Trophoblast cell (in vitro differentiated cells and primary cell): ENCODE results near the gene TLR3.

Experiments used
- DNase-seq, 2 donors: peaks; one replicate each; pipeline ENCODE4 v3.0.0-alpha.2; 2016
- H2AFZ ChIP-seq: 2 replicates; pipeline ENCODE4 v1.6.1; 2013; ENCODE audit warnings: low read length, moderate library complexity, mild to moderate bottlenecking; ENCODE audit not compliant: insufficient read depth, poor library complexity
- H2AK5ac ChIP-seq: 2 replicates; pipeline ENCODE4 v1.6.1; 2013; ENCODE audit warnings: mild to moderate bottlenecking, low read length
- H2BK120ac ChIP-seq: 2 replicates; pipeline ENCODE4 v1.6.1; 2013; ENCODE audit warnings: low read length, mild to moderate bottlenecking, moderate library complexity; ENCODE audit not compliant: insufficient read depth, poor library complexity
- H2BK12ac ChIP-seq: 2 replicates; pipeline ENCODE4 v1.6.1; 2013; ENCODE audit warnings: mild to moderate bottlenecking, low read length, moderate library complexity
- H2BK5ac ChIP-seq: 2 replicates; pipeline ENCODE4 v1.6.1; 2013; ENCODE audit warnings: low read length, low read depth, moderate library complexity, mild to moderate bottlenecking; ENCODE audit not compliant: poor library complexity
- H3K14ac ChIP-seq: 2 replicates; pipeline ENCODE4 v1.6.1; 2013; ENCODE audit warnings: mild to moderate bottlenecking, low read length
- H3K18ac ChIP-seq: 2 replicates; pipeline ENCODE4 v1.6.1; 2013; ENCODE audit warnings: mild to moderate bottlenecking, low read length
- H3K23ac ChIP-seq: 2 replicates; pipeline ENCODE4 v1.6.1; 2013; ENCODE audit warnings: low read length
- H3K27ac ChIP-seq: 2 replicates; pipeline ENCODE4 v1.5.1; 2013; ENCODE audit warnings: low read depth, mild to moderate bottlenecking, inconsistent platforms, low read length, moderate library complexity
- H3K27me3 ChIP-seq: 2 replicates; pipeline ENCODE4 v1.6.1; 2013; ENCODE audit warnings: inconsistent platforms, mild to moderate bottlenecking, low read length, moderate library complexity; ENCODE audit not compliant: insufficient read depth
- H3K36me3 ChIP-seq, 2 experiments: 1 replicate in 1 of 2; 2 replicates in 1 of 2; pipeline ENCODE4 v1.6.1; 2013; ENCODE audit warnings: low read length in 2 of 2, mild to moderate bottlenecking in 2 of 2, moderate library complexity in 1 of 2; ENCODE audit not compliant: insufficient read depth in 2 of 2, control insufficient read depth in 1 of 2
- H3K4ac ChIP-seq: 2 replicates; pipeline ENCODE4 v1.6.1; 2013; ENCODE audit warnings: low read depth, mild to moderate bottlenecking, low read length, moderate library complexity
- H3K4me1 ChIP-seq, 2 experiments: 1 replicate in 1 of 2; 2 replicates in 1 of 2; pipeline ENCODE4 v1.6.1; 2013; ENCODE audit warnings: low read length in 2 of 2, mild to moderate bottlenecking in 2 of 2, moderate library complexity in 1 of 2; ENCODE audit not compliant: insufficient read depth in 2 of 2, control insufficient read depth in 1 of 2
- H3K4me2 ChIP-seq: 2 replicates; pipeline ENCODE4 v1.6.1; 2013; ENCODE audit warnings: inconsistent platforms, mild to moderate bottlenecking, low read length, moderate library complexity
- H3K4me3 ChIP-seq: 2 replicates; pipeline ENCODE4 v1.5.1; 2013; ENCODE audit warnings: mild to moderate bottlenecking, low read depth, low read length, inconsistent platforms
- H3K79me1 ChIP-seq: one replicate; pipeline ENCODE4 v1.6.1; 2013; ENCODE audit warnings: low read length
- H3K79me2 ChIP-seq: 2 replicates; pipeline ENCODE4 v1.6.1; 2013; ENCODE audit warnings: low read length, mild to moderate bottlenecking; ENCODE audit not compliant: control insufficient read depth, insufficient read depth, poor library complexity
- H3K9ac ChIP-seq: 2 replicates; pipeline ENCODE4 v1.6.1; 2013; ENCODE audit warnings: mild to moderate bottlenecking, low read length
- H3K9me3 ChIP-seq: 2 replicates; pipeline ENCODE4 v1.6.1; 2013; ENCODE audit warnings: low read depth, mild to moderate bottlenecking, control low read depth, inconsistent platforms, low read length; ENCODE audit not compliant: insufficient read depth
- H4K12ac ChIP-seq: 2 replicates; pipeline ENCODE4 v1.6.1; 2013; ENCODE audit warnings: low read depth, mild to moderate bottlenecking, low read length, moderate library complexity
- H4K8ac ChIP-seq: 2 replicates; pipeline ENCODE4 v1.6.1; 2013; ENCODE audit warnings: low read depth, mild to moderate bottlenecking, low read length, moderate library complexity
- H4K91ac ChIP-seq: one replicate; pipeline ENCODE4 v1.6.1; 2013; ENCODE audit warnings: low read depth, mild to moderate bottlenecking, low read length, moderate library complexity
- WGBS: extraction: QIAGEN DNeasy Blood & Tissue Kit; methylation state at CpG from one replicate; pipeline ENCODE4 v1.1.7; 2013; ENCODE audit warnings: missing lambda C conversion rate; ENCODE audit not compliant: insufficient read length, insufficient coverage; ENCODE audit errors: extremely low coverage; 5-methylcytosine and 5-hydroxymethylcytosine counted together

The TLR3 gene

DNA sequence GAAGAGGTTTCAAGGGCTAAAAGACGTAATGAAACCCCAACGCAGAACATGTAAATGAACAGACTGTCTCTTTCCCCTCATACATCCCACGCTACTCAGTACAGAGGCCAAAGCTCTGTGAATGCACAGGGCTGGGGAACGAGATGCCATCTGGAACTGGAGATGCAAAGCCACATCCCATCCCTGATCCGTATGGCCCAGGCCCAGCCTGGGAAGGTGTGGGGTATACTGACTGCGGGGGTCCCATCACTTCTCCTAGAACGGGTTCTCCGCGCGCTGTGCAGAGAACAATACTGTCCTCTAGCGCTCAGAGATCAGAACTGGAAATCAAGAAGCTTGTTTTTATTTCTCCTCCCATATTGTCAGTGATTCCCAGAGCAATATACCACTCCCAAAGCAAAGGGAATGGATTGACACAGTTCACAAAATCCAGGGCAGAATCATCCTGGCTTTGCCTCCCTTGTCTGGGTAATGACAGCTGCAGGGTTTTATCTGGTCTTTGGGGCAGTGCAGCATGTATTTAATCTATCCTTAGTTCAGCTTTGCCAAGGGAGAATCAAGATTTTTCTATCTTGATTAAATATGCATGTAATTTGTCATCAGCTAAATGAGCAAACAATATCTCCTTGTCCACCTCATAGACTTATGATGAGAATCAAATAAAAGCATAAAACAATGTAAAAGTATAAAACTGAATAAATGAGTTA is 47.3 kb upstream of the TLR3 start:
- no peak overlapping the region for H3K4me2 ChIP-seq
- H3K4ac ChIP-seq: no peak overlapping the region
- no peaks in the 10 kb centered on the region for H3K9me3 ChIP-seq
- no peaks in the 10 kb centered on the region for H3K79me1 ChIP-seq
- H2BK5ac ChIP-seq: no peak overlapping the region
- no peak overlapping the region for H3K14ac ChIP-seq
- no peak overlapping the region for H2AK5ac ChIP-seq
- H4K12ac ChIP-seq: no peak overlapping the region
- H3K27me3 ChIP-seq: no peaks in the 10 kb centered on the region
- H3K27ac ChIP-seq: no peak overlapping the region
- no peak overlapping the region for H4K8ac ChIP-seq
- no peak overlapping the region for H3K4me3 ChIP-seq
- no peak overlapping the region for H2AFZ ChIP-seq
- H2BK12ac ChIP-seq: no peak overlapping the region
- H3K79me2 ChIP-seq: no peaks in the 10 kb centered on the region
- no peak overlapping the region for H3K9ac ChIP-seq
- no peak overlapping the region for H2BK120ac ChIP-seq
- no peak overlapping the region for H4K91ac ChIP-seq
- no peak overlapping the region for H3K18ac ChIP-seq
- H3K36me3 ChIP-seq: no peaks in the 10 kb centered on the region
- H3K23ac ChIP-seq: no peak overlapping the region
- no peaks in the 10 kb centered on the region for H3K4me1 ChIP-seq
- DNase-seq: peak in 1 of 2 donors; percentile 18
- no CpG with 5 or more reads among the region's 11 CpGs for WGBS

DNA sequence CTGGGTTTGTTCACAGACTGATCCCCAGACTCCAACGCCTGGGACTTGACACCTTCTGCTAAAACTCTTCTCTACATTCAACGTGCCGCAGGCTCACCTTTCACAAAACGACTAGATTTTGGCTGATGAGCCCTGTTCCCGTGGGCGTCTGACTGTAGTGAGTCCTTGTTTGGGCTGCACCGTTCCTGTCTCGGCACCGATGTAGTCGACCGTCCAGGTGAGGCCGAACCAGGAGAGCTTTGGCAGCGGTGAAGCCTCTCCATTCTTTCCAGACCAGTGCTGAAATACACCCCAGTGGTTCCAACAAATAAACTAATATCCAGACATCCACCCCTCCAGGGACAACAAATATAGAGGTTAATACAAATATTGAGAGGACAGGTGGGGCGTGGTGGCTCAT is 45.0 kb upstream of the TLR3 start:
- H3K14ac ChIP-seq: no peak overlapping the region
- no peak overlapping the region for H3K4me3 ChIP-seq
- H3K27me3 ChIP-seq: no peaks in the 10 kb centered on the region
- H2BK5ac ChIP-seq: no peak overlapping the region
- H2AK5ac ChIP-seq: no peak overlapping the region
- H4K91ac ChIP-seq: no peak overlapping the region
- DNase-seq: no peak
- H3K27ac ChIP-seq: no peak overlapping the region
- no peak overlapping the region for H3K4ac ChIP-seq
- H4K8ac ChIP-seq: no peak overlapping the region
- peaks cover 3% of the 10 kb centered on the region for H3K9me3 ChIP-seq
- H2BK120ac ChIP-seq: no peak overlapping the region
- H3K23ac ChIP-seq: no peak overlapping the region
- no peak overlapping the region for H2AFZ ChIP-seq
- H3K9ac ChIP-seq: no peak overlapping the region
- H3K18ac ChIP-seq: no peak overlapping the region
- no peaks in the 10 kb centered on the region for H3K79me1 ChIP-seq
- H3K4me2 ChIP-seq: no peak overlapping the region
- no CpG with 5 or more reads among the region's 14 CpGs for WGBS
- no peaks in the 10 kb centered on the region for H3K4me1 ChIP-seq
- H3K36me3 ChIP-seq: no peaks in the 10 kb centered on the region
- H3K79me2 ChIP-seq: no peaks in the 10 kb centered on the region
- no peak overlapping the region for H2BK12ac ChIP-seq
- H4K12ac ChIP-seq: no peak overlapping the region

DNA sequence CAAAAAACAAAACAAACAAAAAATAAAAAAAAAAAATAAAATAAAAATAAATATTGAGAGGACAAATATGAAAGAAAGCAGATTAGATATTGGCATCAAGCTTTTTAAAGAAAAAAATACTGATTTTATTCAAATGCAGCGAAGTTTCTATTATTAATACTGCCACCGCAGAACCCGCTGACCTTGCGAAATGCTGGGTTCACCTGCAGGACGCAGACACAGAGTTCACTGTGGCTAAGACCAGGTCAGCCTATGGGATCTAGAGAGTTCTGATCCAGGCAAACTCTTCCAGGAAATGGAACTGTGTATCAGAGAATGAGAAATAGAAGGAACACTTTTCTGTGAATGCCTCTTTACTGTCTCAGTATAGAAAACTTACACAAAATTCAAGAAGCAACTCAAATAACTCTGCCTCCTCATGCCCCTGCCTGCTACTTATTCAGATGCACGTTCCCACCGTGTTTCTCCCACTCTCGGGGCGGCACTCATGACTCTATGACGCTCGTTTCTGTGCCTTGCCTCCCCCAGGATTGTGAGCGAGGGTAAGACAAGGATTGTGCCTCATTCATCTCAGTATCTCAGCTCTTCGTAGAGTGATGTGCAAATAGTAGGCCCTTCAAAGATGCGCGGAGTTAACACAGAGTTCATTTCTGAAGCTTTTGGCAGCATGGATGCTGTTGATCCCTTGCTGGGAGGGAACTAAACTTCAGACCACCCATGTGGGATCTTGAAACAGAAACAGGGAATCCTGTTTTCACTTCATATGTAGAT is 44.1 kb upstream of the TLR3 start:
- WGBS: no CpG with 5 or more reads among the region's 15 CpGs
- H4K12ac ChIP-seq: no peak overlapping the region
- H4K91ac ChIP-seq: no peak overlapping the region
- no peaks in the 10 kb centered on the region for H3K4me1 ChIP-seq
- H3K9ac ChIP-seq: no peak overlapping the region
- H3K79me2 ChIP-seq: no peaks in the 10 kb centered on the region
- no peak overlapping the region for H3K4ac ChIP-seq
- no peak overlapping the region for H2BK120ac ChIP-seq
- no peaks in the 10 kb centered on the region for H3K79me1 ChIP-seq
- H3K14ac ChIP-seq: no peak overlapping the region
- H2AFZ ChIP-seq: no peak overlapping the region
- no peaks in the 10 kb centered on the region for H3K27me3 ChIP-seq
- DNase-seq: no peak
- no peak overlapping the region for H2BK12ac ChIP-seq
- H3K18ac ChIP-seq: no peak overlapping the region
- no peak overlapping the region for H2BK5ac ChIP-seq
- H3K4me2 ChIP-seq: no peak overlapping the region
- no peak overlapping the region for H3K27ac ChIP-seq
- no peak overlapping the region for H3K4me3 ChIP-seq
- H3K9me3 ChIP-seq: peaks cover 3% of the 10 kb centered on the region
- no peak overlapping the region for H2AK5ac ChIP-seq
- H4K8ac ChIP-seq: no peak overlapping the region
- no peaks in the 10 kb centered on the region for H3K36me3 ChIP-seq
- no peak overlapping the region for H3K23ac ChIP-seq

DNA sequence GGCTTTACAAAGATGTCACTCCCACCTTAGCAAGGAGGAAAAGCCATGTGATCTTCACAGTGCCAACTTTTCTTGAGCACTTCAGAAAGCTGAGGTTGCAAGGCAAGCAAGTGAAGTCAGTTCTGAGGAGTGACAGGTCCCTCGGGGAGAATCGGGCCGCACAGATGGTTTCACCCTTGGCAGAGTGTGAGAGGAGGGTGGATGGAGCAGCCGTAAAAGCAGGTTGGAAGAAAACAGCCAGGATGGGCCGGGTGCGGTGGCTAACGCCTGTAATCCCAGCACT is 43.6 kb upstream of the TLR3 start:
- Histone ChIP-seq H2AK5ac (no peak overlapping the region), H3K14ac (no peak overlapping the region), H2AFZ (no peak overlapping the region), H2BK12ac (no peak overlapping the region), H3K4me2 (no peak overlapping the region), H3K9ac (no peak overlapping the region), H3K9me3 (peaks cover 3% of the 10 kb centered on the region), H3K4me1 (no peaks in the 10 kb centered on the region), H3K4me3 (no peak overlapping the region), H2BK120ac (no peak overlapping the region), H2BK5ac (no peak overlapping the region), H3K18ac (no peak overlapping the region), H4K12ac (no peak overlapping the region), H3K27me3 (no peaks in the 10 kb centered on the region), H4K8ac (no peak overlapping the region), H3K79me1 (no peaks in the 10 kb centered on the region), H3K79me2 (no peaks in the 10 kb centered on the region), H3K4ac (no peak overlapping the region), H4K91ac (no peak overlapping the region), H3K36me3 (no peaks in the 10 kb centered on the region), H3K27ac (no peak overlapping the region), H3K23ac (no peak overlapping the region)
- whole genome bisulfite sequencing: no CpG with 5 or more reads among the region's 7 CpGs
- no peak for DNase-seq
